Measurements from ENCODE around the gene NSMCE1.

Gene NSMCE1

DNA sequence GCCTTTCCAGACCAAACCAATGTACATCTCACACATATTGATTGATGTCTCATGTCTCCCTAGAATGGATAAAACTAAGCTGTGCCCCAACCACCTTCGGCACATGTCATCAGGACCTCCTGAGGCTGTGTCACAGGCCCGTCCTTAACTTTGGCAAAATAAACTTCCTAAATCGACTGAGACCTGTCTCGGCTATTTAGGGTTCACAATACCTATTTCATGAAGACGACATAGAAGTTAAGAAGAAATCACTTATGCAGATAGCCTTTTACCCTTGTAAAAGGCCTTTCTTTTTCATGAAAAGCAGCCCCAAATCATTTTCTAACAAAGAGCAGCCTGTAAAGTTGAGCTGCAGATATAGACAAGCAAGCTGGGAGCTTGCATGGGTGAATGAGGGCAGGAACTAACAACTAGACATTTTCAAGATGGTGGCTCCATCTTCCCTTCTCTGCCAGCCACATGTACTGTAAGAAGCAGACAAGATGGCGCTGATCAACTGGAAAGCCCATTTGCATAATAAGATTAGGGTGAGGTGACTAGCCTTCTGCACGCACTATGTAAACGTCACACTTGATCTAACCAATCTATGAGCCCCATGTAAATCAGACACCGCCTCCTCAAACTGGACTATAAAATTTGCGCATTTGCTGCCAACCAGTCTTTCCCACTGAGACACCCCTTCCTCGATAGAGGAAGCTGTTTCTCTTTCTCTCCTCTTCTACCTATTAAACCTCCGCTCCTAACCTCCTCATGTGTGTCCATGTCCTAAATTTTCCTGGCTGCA lies 69.9 kb downstream of the NSMCE1 start:
- Histone ChIP-seq H3K9ac (ENCODE audit: low read length) (no peak overlapping the region), H3K9me3 (ENCODE audit: control insufficient read depth, low read length) (no peaks in the 10 kb centered on the region), H3K4me1 (ENCODE audit: control insufficient read depth, insufficient read depth, low read length) (peaks cover 4% of the 10 kb centered on the region), H3K27me3 (ENCODE audit: control insufficient read depth, insufficient read depth, low read length) (peaks cover 6% of the 10 kb centered on the region), H3K36me3 (ENCODE audit: control insufficient read depth, insufficient read depth, low read length) (no peaks in the 10 kb centered on the region), H3K4me3 (ENCODE audit: low read length) (no peak overlapping the region)

DNA sequence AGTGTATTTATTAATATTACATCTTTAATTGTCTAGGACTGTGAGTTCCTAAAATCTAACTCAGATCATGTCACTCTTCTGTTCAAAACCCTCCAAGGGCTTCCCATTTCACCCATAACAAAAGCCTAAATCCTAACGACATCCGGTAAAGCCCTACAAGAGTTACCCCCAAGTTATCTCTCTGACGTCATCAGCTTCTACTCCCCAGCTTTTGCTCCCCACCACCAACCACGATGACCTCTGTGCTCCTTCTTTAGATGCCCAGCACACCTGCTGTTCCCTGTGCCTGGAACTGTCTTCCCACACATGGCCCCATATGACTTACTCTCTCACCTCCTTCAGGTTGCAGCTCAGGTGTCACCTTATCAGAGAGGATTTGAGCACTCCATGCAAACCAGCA lies 71.6 kb downstream of the NSMCE1 start:
- H3K9ac ChIP-seq (ENCODE audit: low read length): no peak overlapping the region
- no peaks in the 10 kb centered on the region for H3K9me3 ChIP-seq (ENCODE audit: control insufficient read depth, low read length)
- no peaks in the 10 kb centered on the region for H3K4me1 ChIP-seq (ENCODE audit: control insufficient read depth, insufficient read depth, low read length)
- peaks cover 6% of the 10 kb centered on the region for H3K27me3 ChIP-seq (ENCODE audit: control insufficient read depth, insufficient read depth, low read length)
- H3K4me3 ChIP-seq (ENCODE audit: low read length): no peak overlapping the region
- no peaks in the 10 kb centered on the region for H3K36me3 ChIP-seq (ENCODE audit: control insufficient read depth, insufficient read depth, low read length)

DNA sequence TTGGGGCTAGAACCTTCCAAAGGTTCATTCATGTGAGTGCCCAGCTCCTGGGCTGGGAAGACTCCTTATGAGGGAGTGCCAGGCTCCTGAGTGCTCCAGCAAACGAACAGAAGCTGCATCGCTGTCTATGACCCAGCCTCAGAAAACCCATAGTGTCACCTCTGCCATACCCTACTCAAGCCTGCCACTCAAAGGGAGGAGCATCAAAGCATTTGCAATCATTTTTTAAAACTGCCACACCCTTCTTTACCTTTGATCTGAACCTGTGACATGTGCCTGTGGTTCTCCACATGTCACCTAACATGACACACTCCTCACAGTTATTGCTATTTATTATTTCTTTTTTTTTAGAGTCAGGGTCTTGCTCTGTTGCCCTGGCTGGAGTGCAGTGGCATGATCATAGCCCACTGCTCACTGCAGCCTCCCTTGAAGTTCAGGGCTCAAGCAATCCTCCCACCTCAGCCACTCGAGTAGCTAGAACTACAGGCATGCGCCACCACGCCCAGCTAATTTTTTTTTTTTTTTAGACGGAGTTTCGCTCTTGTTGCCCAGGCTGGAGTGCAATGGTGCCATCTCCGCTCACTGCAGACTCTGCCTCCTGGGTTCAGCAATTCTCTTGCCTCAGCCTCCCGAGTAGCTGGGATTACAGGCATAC lies 72.5 kb downstream of the NSMCE1 start:
- no peaks in the 10 kb centered on the region for H3K4me1 ChIP-seq (ENCODE audit: control insufficient read depth, insufficient read depth, low read length)

DNA sequence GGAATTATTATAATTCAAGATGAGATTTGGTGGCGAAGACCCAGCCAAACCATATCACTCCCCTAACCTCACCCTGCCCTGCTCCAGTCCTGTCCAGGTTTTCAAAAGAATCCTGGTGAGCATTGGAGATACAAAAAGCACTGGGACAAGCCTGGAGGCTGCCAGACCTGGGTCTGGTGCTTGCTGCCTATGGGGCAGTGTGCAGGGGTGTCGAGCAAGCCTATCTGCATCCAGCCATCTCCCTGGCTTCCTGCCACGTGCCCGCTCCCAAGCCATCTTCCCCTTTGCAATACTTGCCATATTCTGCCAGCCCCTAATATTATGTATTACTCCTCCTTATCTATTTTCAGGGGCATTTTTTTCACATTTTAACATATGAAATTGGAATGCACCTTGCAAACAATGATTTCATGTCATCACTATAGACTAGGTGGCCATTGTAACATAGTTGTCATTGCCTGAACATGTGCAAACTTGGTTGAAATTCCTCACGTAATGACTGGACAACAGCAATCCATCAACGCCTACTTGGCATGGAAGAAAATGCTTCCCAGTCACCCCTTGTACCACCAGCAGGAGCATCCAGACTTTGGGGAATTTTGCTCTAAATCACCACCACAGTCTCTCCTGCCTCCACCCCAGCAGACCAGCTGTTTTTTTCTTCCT lies 73.4 kb downstream of the NSMCE1 start:
- H3K9me3 ChIP-seq (ENCODE audit: control insufficient read depth, low read length): no peaks in the 10 kb centered on the region
- H3K4me1 ChIP-seq (ENCODE audit: control insufficient read depth, insufficient read depth, low read length): no peaks in the 10 kb centered on the region
- H3K27me3 ChIP-seq (ENCODE audit: control insufficient read depth, insufficient read depth, low read length): peaks cover 6% of the 10 kb centered on the region
- no peak overlapping the region for H3K9ac ChIP-seq (ENCODE audit: low read length)
- H3K4me3 ChIP-seq (ENCODE audit: low read length): no peak overlapping the region
- H3K36me3 ChIP-seq (ENCODE audit: control insufficient read depth, insufficient read depth, low read length): no peaks in the 10 kb centered on the region

More for the DNA sequence above, 72.5 kb downstream of the NSMCE1 start:
- Histone ChIP-seq H3K9me3 (ENCODE audit: control insufficient read depth, low read length) (no peaks in the 10 kb centered on the region), H3K4me3 (ENCODE audit: low read length) (no peak overlapping the region), H3K9ac (ENCODE audit: low read length) (no peak overlapping the region), H3K27me3 (ENCODE audit: control insufficient read depth, insufficient read depth, low read length) (peaks cover 6% of the 10 kb centered on the region), H3K36me3 (ENCODE audit: control insufficient read depth, insufficient read depth, low read length) (no peaks in the 10 kb centered on the region)

DNA sequence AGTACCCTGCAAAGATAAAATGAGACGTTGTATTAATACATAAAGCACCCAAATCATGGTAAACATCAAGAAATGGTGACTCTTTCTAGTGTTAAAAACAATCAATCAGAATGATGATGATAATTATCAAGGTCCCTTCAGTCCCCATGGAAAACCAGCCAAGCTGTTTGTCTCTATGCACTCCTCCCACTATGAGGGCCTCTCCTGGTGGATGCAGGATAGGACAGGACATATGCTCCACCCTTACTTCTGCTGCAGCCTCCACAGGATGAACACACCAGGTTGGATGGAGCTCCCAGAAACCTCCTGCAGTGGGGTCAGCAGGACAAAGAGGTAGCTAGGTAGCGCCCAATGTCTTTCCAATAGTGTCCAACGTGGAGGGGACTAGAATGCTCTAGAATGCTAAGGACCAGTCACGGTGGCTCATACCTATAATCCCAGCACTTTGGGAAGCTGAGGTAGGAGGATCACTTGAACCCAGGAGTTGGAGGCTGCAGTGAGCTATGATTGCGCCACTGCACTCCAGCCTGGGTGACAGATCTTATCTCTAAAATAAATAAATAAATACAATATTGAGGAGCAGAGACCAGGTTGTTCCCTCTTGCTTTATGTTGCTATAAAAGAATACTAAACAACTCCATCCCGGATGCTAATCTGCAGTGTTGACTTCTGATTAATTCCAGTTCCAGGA lies 75.1 kb downstream of the NSMCE1 start:
- Histone ChIP-seq H3K27me3 (ENCODE audit: control insufficient read depth, insufficient read depth, low read length) (peaks cover 6% of the 10 kb centered on the region), H3K4me3 (ENCODE audit: low read length) (no peak overlapping the region), H3K4me1 (ENCODE audit: control insufficient read depth, insufficient read depth, low read length) (no peaks in the 10 kb centered on the region), H3K36me3 (ENCODE audit: control insufficient read depth, insufficient read depth, low read length) (no peaks in the 10 kb centered on the region), H3K9me3 (ENCODE audit: control insufficient read depth, low read length) (no peaks in the 10 kb centered on the region), H3K9ac (ENCODE audit: low read length) (no peak overlapping the region)

DNA sequence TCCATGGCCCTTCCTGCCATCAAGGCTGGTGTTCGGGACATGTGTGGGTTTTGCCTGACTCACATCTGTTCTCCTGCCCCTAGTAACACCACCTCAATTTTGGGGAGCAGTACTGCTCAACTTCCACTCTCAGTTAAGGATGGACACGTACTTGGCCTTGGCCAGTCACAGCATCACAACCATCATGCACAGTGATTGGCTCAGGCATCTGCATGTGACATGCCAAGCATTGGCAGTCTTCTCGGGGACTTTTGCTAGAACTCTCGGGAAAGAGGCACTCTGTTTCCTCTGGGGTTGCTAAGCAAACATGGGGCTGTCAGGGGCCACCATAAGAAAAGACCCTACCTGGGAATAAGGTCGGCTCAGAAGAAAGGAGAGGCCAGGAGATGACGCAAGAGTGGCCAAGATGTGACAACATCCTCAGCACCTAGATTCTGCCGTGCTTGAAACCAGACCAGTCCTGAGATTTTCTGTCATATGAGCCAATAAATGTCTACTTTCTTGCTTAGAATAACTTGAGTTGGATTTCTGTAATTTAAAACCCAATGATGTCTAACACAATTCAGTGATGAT lies 77.1 kb downstream of the NSMCE1 start:
- Histone ChIP-seq H3K27me3 (ENCODE audit: control insufficient read depth, insufficient read depth, low read length) (no peaks in the 10 kb centered on the region), H3K9me3 (ENCODE audit: control insufficient read depth, low read length) (no peaks in the 10 kb centered on the region), H3K4me3 (ENCODE audit: low read length) (no peak overlapping the region), H3K36me3 (ENCODE audit: control insufficient read depth, insufficient read depth, low read length) (no peaks in the 10 kb centered on the region), H3K4me1 (ENCODE audit: control insufficient read depth, insufficient read depth, low read length) (no peaks in the 10 kb centered on the region), H3K9ac (ENCODE audit: low read length) (no peak overlapping the region)

DNA sequence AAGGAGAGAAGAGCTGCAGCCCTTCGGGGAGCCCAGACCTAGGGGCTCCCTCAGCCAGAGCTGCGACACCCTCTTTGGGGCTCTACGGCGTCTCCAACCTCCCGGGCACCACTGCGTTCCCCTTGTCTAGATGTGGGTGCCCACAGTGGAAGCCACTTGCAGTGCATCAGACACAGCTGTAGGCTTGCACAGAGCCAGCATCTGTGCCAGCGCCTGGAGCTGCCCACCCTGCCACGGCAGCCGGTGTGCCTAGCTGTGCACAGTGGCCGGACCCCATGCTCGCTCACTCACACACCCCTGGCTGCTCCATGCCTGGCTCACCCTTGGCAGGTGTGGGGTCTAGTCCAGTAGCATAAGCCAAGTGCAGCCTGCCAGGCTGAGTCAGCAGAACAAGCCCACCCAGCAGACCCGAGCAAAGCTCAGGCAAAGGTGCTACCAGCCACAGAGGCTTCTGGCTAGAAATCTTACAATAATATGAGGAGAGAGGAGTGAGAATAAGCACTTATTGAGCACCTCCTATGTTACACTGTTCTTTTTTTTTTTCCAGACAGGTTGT lies 78.2 kb downstream of the NSMCE1 start:
- H3K4me1 ChIP-seq (ENCODE audit: control insufficient read depth, insufficient read depth, low read length): no peaks in the 10 kb centered on the region
- H3K9me3 ChIP-seq (ENCODE audit: control insufficient read depth, low read length): no peaks in the 10 kb centered on the region
- H3K9ac ChIP-seq (ENCODE audit: low read length): no peak overlapping the region
- no peaks in the 10 kb centered on the region for H3K36me3 ChIP-seq (ENCODE audit: control insufficient read depth, insufficient read depth, low read length)
- H3K4me3 ChIP-seq (ENCODE audit: low read length): no peak overlapping the region
- no peaks in the 10 kb centered on the region for H3K27me3 ChIP-seq (ENCODE audit: control insufficient read depth, insufficient read depth, low read length)

DNA sequence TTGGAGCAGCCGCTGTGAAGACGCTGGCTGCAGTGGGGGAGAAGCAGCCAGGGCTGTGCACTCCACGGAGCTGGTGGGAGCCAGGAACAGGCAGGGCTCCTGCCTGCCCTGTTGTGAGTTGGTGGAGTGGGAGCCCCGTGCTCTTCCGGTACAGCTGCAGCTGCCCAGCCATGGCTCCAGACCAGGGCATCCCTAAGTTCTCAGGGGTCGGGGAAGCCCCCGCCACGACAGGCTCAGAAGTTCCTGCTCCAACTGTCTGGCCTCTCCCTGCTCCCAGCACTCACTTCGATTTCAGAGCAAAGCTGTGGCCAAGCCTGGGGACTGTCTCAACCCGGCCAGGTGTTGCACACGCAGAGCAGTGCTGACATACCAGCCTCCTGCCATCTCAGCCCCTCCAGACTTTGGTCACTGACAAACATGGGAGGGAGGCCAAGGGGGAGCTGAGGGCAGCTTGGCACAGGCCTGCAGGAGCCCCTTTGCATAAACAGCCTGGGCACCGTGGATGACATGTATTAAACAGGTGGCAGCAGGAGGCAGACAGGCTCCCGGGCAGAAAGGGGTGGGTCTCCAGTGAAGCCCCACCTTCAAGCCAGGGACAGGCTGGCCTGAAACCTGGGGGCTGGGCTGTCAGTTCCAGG lies 79.1 kb downstream of the NSMCE1 start:
- Histone ChIP-seq H3K27me3 (ENCODE audit: control insufficient read depth, insufficient read depth, low read length) (no peaks in the 10 kb centered on the region), H3K4me1 (ENCODE audit: control insufficient read depth, insufficient read depth, low read length) (no peaks in the 10 kb centered on the region), H3K9me3 (ENCODE audit: control insufficient read depth, low read length) (no peaks in the 10 kb centered on the region), H3K4me3 (ENCODE audit: low read length) (no peak overlapping the region), H3K36me3 (ENCODE audit: control insufficient read depth, insufficient read depth, low read length) (no peaks in the 10 kb centered on the region), H3K9ac (ENCODE audit: low read length) (no peak overlapping the region)

DNA sequence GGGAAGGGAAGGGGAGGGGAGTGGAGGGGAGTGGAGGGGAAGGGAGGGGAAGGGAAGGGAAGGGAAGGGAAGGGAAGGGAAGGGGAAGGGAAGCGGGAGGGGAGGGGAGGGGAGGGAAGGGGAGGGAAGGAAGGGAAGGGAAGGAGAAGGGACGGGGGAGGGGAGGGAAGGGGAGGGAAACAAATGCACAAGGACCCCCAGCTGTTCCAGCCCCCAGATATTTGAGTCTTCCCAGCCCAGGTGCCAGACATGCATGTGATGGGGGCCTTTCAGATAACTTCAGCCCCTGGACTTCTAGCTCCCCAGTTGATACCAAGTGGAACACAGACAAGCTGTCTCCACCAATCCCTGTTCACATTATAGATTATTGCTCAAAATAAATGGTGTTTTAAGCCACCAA lies 79.9 kb downstream of the NSMCE1 start:
- Histone ChIP-seq H3K36me3 (ENCODE audit: control insufficient read depth, insufficient read depth, low read length) (no peaks in the 10 kb centered on the region), H3K4me1 (ENCODE audit: control insufficient read depth, insufficient read depth, low read length) (no peaks in the 10 kb centered on the region), H3K27me3 (ENCODE audit: control insufficient read depth, insufficient read depth, low read length) (no peaks in the 10 kb centered on the region), H3K9me3 (ENCODE audit: control insufficient read depth, low read length) (no peaks in the 10 kb centered on the region), H3K9ac (ENCODE audit: low read length) (no peak overlapping the region), H3K4me3 (ENCODE audit: low read length) (no peak overlapping the region)

DNA sequence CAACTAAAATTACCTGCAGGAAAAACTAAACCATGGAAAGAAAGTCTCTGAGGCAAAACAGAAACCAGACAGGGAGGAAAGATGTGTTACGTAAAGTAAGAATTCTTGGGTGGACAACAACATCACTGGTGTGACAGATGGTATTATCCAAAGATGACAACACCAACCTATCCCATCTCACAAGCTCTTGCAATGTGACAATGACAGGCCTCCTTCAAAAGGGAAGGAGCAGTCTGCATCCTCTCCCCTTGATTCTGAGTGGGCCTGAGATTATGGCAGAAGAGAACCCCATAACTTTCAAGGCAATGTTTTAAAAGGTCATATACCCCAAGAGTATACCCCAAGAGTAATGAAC lies 82.8 kb downstream of the NSMCE1 start:
- no peaks in the 10 kb centered on the region for H3K36me3 ChIP-seq (ENCODE audit: control insufficient read depth, insufficient read depth, low read length)
- no peaks in the 10 kb centered on the region for H3K27me3 ChIP-seq (ENCODE audit: control insufficient read depth, insufficient read depth, low read length)
- H3K4me3 ChIP-seq (ENCODE audit: low read length): no peak overlapping the region
- no peaks in the 10 kb centered on the region for H3K4me1 ChIP-seq (ENCODE audit: control insufficient read depth, insufficient read depth, low read length)
- no peaks in the 10 kb centered on the region for H3K9me3 ChIP-seq (ENCODE audit: control insufficient read depth, low read length)
- H3K9ac ChIP-seq (ENCODE audit: low read length): no peak overlapping the region

DNA sequence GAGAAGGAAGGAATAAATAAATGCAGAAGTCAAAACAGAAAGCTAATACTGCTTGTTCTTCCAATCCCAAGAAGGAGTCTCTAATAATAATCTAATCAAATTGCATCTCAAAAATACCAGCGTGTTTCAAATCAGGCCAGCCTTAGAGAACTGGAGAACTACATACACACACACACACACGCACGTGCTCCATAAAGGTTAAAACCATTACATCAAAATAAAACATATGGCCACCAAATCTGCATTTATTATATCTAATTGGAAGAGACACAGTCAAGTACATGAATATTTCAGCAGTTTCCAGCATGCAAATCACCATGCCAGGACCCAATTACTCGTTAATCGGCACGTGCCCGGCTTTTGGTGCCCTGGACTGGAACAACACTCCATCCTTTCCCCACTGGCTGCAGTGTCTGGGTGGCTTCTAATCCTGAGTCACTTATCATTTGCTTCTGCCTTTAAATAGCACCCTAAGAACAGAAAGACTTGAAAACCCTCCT lies 85.6 kb downstream of the NSMCE1 start:
- H3K27me3 ChIP-seq (ENCODE audit: control insufficient read depth, insufficient read depth, low read length): no peaks in the 10 kb centered on the region
- H3K4me3 ChIP-seq (ENCODE audit: low read length): no peak overlapping the region
- peaks cover 7% of the 10 kb centered on the region for H3K4me1 ChIP-seq (ENCODE audit: control insufficient read depth, insufficient read depth, low read length)
- no peak overlapping the region for H3K9ac ChIP-seq (ENCODE audit: low read length)
- H3K9me3 ChIP-seq (ENCODE audit: control insufficient read depth, low read length): no peaks in the 10 kb centered on the region
- no peaks in the 10 kb centered on the region for H3K36me3 ChIP-seq (ENCODE audit: control insufficient read depth, insufficient read depth, low read length)

All from mucosa of stomach (tissue), 1 donor.